Measurements from ENCODE around the gene MISP. TPM values are rescaled to one million over a fixed set of nuclear protein-coding genes. Genes with fewer than 3 reads are reported as not detected.

Gene MISP
- total and polyA plus RNA-seq, 10 of the 15 experiments (the other 5 are each of a cell fraction or from before 2014, with no cell fraction given), result not detected

- TF ChIP-seq CBX3 (IDR thresholded peaks at IDR 0.05; ENCODE audit: borderline replicate concordance, low read depth), result no peak
- no peak; the same call in 1 of the 2 replicates for TF ChIP-seq RB1 (IDR thresholded peaks at IDR 0.05; ENCODE audit: borderline replicate concordance)
- TF ChIP-seq RUNX3 (IDR thresholded peaks at IDR 0.05; ENCODE audit: low read length), result peak; percentile 74; the same call in 1 of the 2 replicates
- 0 out of 2 replicates have a peak, but pooled peaks have one; percentile 62 for TF ChIP-seq ATF7 (IDR thresholded peaks at IDR 0.05; ENCODE audit: low read depth)
- peak; percentile 85 for TF ChIP-seq CREB1 (IDR thresholded peaks at IDR 0.05; ENCODE audit: low read depth)
- TF ChIP-seq POU2F2 (IDR thresholded peaks at IDR 0.05; ENCODE audit: borderline replicate concordance, low read depth, low read length), result peak; percentile 47; the same call in 1 of the 3 replicates
- TF ChIP-seq, protein P1, sequence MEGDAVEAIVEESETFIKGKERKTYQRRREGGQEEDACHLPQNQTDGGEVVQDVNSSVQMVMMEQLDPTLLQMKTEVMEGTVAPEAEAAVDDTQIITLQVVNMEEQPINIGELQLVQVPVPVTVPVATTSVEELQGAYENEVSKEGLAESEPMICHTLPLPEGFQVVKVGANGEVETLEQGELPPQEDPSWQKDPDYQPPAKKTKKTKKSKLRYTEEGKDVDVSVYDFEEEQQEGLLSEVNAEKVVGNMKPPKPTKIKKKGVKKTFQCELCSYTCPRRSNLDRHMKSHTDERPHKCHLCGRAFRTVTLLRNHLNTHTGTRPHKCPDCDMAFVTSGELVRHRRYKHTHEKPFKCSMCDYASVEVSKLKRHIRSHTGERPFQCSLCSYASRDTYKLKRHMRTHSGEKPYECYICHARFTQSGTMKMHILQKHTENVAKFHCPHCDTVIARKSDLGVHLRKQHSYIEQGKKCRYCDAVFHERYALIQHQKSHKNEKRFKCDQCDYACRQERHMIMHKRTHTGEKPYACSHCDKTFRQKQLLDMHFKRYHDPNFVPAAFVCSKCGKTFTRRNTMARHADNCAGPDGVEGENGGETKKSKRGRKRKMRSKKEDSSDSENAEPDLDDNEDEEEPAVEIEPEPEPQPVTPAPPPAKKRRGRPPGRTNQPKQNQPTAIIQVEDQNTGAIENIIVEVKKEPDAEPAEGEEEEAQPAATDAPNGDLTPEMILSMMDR (IDR thresholded peaks at IDR 0.05 in 2 of 3, conservative IDR thresholded peaks at IDR 0.05 in 1 of 3; ENCODE audit: control insufficient read depth in 2 of 3, extremely low read depth in 1 of 3, insufficient read depth in 1 of 3, low read depth in 3 of 3, low read length in 3 of 3), result no peak
- TF ChIP-seq GATAD2B (conservative IDR thresholded peaks at IDR 0.05; ENCODE audit: low read depth), result peak; percentile 52; the same call in 1 of the 2 replicates
- no peak for TF ChIP-seq ZNF24 (IDR thresholded peaks at IDR 0.05)
- no peak for TF ChIP-seq CHD4 (IDR thresholded peaks at IDR 0.05)
- TF ChIP-seq BHLHE40 (IDR thresholded peaks at IDR 0.05; ENCODE audit: borderline replicate concordance in 1 of 2, low read depth in 2 of 2, low read length in 1 of 2), result peak; percentile 77 to 97
- no peak for TF ChIP-seq BCL3 (IDR thresholded peaks at IDR 0.05; ENCODE audit: borderline replicate concordance, insufficient read depth, low read depth, low read length, poor library complexity, severe bottlenecking)
- no peak for TF ChIP-seq STAT3 (IDR thresholded peaks at IDR 0.05; ENCODE audit: low read depth, low read length)
- TF ChIP-seq RBBP5 (conservative IDR thresholded peaks at IDR 0.05), result no peak
- TF ChIP-seq EZH2 (IDR thresholded peaks at IDR 0.05; ENCODE audit: borderline replicate concordance, control insufficient read depth, low read depth, low read length), result no peak
- no peak for TF ChIP-seq BRCA1 (IDR thresholded peaks at IDR 0.05; ENCODE audit: low read depth, low read length)
- TF ChIP-seq E4F1 (IDR thresholded peaks at IDR 0.05; ENCODE audit: borderline replicate concordance, partially characterized antibody), result peak; percentile 96
- TF ChIP-seq TCF7 (IDR thresholded peaks at IDR 0.05; ENCODE audit: borderline replicate concordance), result no peak
- no peak for TF ChIP-seq ZSCAN29 (IDR thresholded peaks at IDR 0.05)
- TF ChIP-seq ETV6 (conservative IDR thresholded peaks at IDR 0.05 in 1 of 2, IDR thresholded peaks at IDR 0.05 in 1 of 2; ENCODE audit: borderline replicate concordance in 1 of 2, low read depth in 1 of 2), result no peak
- TF ChIP-seq PBX3 (IDR thresholded peaks at IDR 0.05; ENCODE audit: insufficient replicate concordance, low read depth, low read length), result peak; percentile 88
- peak; percentile 63; the same call in 1 of the 2 replicates for TF ChIP-seq SIN3A (IDR thresholded peaks at IDR 0.05; ENCODE audit: low read depth, low read length)
These were observed 46.0 kb downstream of the MISP start, which contains the start of gene PTBP1 (continued) for GRCh38 chr19:796692-797527.

Data from GM12878 (cell line).